K562 (cell line): ENCODE measurements around the gene HFE. TPM values are rescaled to one million over a fixed set of nuclear protein-coding genes. Genes with fewer than 3 reads are reported as not detected.

Experiments used
- ATF2 ChIP-seq: sonication (generic); formaldehyde crosslinking; IDR thresholded peaks from 2 replicates; pipeline ENCODE4 v1.8.1; 2022; ENCODE audit warnings: missing genetic modification reagents
- CBFA2T2 ChIP-seq: fragments of 450-650 bp; conservative IDR thresholded peaks from 2 replicates; pipeline ENCODE4 v1.6.1; 2017; ENCODE audit warnings: mild to moderate bottlenecking
- CCNT2 ChIP-seq: IDR thresholded peaks from 2 replicates; pipeline ENCODE4 v1.6.1; 2011; ENCODE audit warnings: borderline replicate concordance, low read depth, mild to moderate bottlenecking, moderate library complexity, mixed read lengths, low read length; ENCODE audit not compliant: insufficient read length; ENCODE audit errors: extremely low read depth
- ID3 ChIP-seq, 2 experiments: fragments of 250-450 bp in 1 of 2; fragments of 450-650 bp in 1 of 2; sonication (Bioruptor Pico) in 1 of 2; IDR thresholded peaks; 2 replicates each; pipeline versions ENCODE4 v1.6.1 to v1.8.0; 2016 to 2021; ENCODE audit warnings: mild to moderate bottlenecking in 2 of 2, moderate library complexity in 2 of 2, missing compliant biosample characterization in 1 of 2, missing genetic modification characterization in 1 of 2
- KDM5B ChIP-seq: fragments of 200-600 bp; sonication (generic); IDR thresholded peaks from 2 replicates; pipeline ENCODE4 v1.6.1; 2012; ENCODE audit warnings: low read depth, mild to moderate bottlenecking, moderate library complexity, low read length, control low read depth, inconsistent platforms; ENCODE audit not compliant: insufficient replicate concordance
- MBD2 ChIP-seq: sonication (generic); IDR thresholded peaks from 2 replicates; pipeline ENCODE4 v1.6.1; 2016; ENCODE audit warnings: low read depth, borderline replicate concordance
- NCOA4 ChIP-seq: fragments of 450-650 bp; IDR thresholded peaks from 2 replicates; pipeline ENCODE4 v1.6.1; 2018; ENCODE audit warnings: mild to moderate bottlenecking; ENCODE audit not compliant: partially characterized antibody
- NEUROD1 ChIP-seq: fragments of 150-350 bp; IDR thresholded peaks from 2 replicates; pipeline ENCODE4 v1.6.1; 2014; ENCODE audit warnings: borderline replicate concordance, low read length, low read depth; ENCODE audit not compliant: partially characterized antibody
- PTRF ChIP-seq: fragments of 450-650 bp; IDR thresholded peaks from 2 replicates; pipeline ENCODE4 v1.6.1; 2016; ENCODE audit warnings: mild to moderate bottlenecking, missing genetic modification characterization, missing compliant biosample characterization
- PTTG1 ChIP-seq: fragments of 450-650 bp; IDR thresholded peaks from 2 replicates; pipeline ENCODE4 v1.6.1; 2016; ENCODE audit warnings: low read depth, mild to moderate bottlenecking, missing genetic modification characterization, missing compliant biosample characterization
- RERE ChIP-seq: sonication (generic); formaldehyde crosslinking; IDR thresholded peaks from 2 replicates; pipeline ENCODE4 v1.8.0; 2023; ENCODE audit warnings: missing genetic modification reagents, mild to moderate bottlenecking, borderline replicate concordance
- RFX7 ChIP-seq: fragments of 250-450 bp; sonication (Bioruptor Pico); IDR thresholded peaks from 2 replicates; pipeline ENCODE4 v1.5.1; 2021; ENCODE audit warnings: mild to moderate bottlenecking
- TBP ChIP-seq: optimal IDR thresholded peaks from 2 replicates; pipeline ENCODE3; 2011; ENCODE audit warnings: low read depth, low read length, improper control_type of control experiment
- TCF7L2 ChIP-seq: fragments of 150-350 bp; IDR thresholded peaks from 2 replicates; pipeline ENCODE4 v1.6.1; 2016; ENCODE audit warnings: low read depth, mild to moderate bottlenecking, low read length, moderate library complexity
- XRCC5 ChIP-seq: fragments of 200-400 bp; formaldehyde crosslinking; IDR thresholded peaks from 2 replicates; pipeline ENCODE4 v1.6.1; 2017; ENCODE audit warnings: low read depth, mild to moderate bottlenecking, low read length
- ZFP91 ChIP-seq: sonication (generic); formaldehyde crosslinking; IDR thresholded peaks from 2 replicates; pipeline ENCODE4 v1.8.0; 2022; ENCODE audit warnings: mild to moderate bottlenecking, missing genetic modification reagents
- ZNF316 ChIP-seq: fragments of 450-650 bp; IDR thresholded peaks from 2 replicates; pipeline ENCODE4 v1.6.1; 2016
- ZNF57 ChIP-seq: fragments of 450-650 bp; formaldehyde crosslinking; IDR thresholded peaks from 2 replicates; pipeline ENCODE4 v1.4.0; 2020; ENCODE audit warnings: mild to moderate bottlenecking, moderate library complexity
- polyA plus RNA-seq, 8 experiments: library from polyadenylated mRNA; depleted of rRNA in 4 of 8; stranded (reverse) in 5 of 8; unstranded in 3 of 8; fragments of >200 nt; fragmentation: Nextera tagmentation in 2 of 8; fragmentation: Illumina TruSeq in 1 of 8; extraction: Ambion mirVana in 2 of 8; extraction: Trizol in 1 of 8; gene quantifications; 2 replicates each; pipeline versions ENCODE4 v1.2.1 to v1.2.3, GENCODE V29; 2011 to 2014; ENCODE audit warnings: inconsistent platforms in 1 of 8, missing spikeins in 1 of 8
- total RNA-seq, 7 experiments: library from RNA; depleted of rRNA in 6 of 7; stranded (reverse); fragments of >200 nt in 6 of 7; fragmentation: Illumina TruSeq in 2 of 7; extraction: Trizol in 2 of 7; gene quantifications; 2 replicates each; pipeline versions ENCODE4 v1.2.1 to v1.2.3, GENCODE V29; 2011 to 2021; ENCODE audit warnings: low replicate concordance in 1 of 7

The HFE gene
- total and polyA plus RNA-seq, 9 of the 15 experiments (the other 6 are each of a cell fraction or from before 2014, with no cell fraction given) = 0.14 to 1.2 (median 0.76) TPM

GRCh38 chr6:26103770-26104456 is 16.7 kb downstream of the HFE start (continued):
- TF ChIP-seq RERE (CRISPR knock-in tag) = no peak
- TF ChIP-seq KDM5B = peak; percentile 99
- peak; percentile 99 for TF ChIP-seq MBD2
- TF ChIP-seq CCNT2 = peak; percentile 78
- no peak for TF ChIP-seq NCOA4
- TF ChIP-seq PTRF = no peak
- TF ChIP-seq ATF2 (CRISPR knock-in tag) = no peak
- TF ChIP-seq ZFP91 (CRISPR knock-in tag) = no peak
- TF ChIP-seq RFX7 = peak; percentile 68; the same call in 1 of the 2 replicates
- 0 out of 2 replicates have a peak, but pooled peaks have one; percentile 15 for TF ChIP-seq ZNF316
- TF ChIP-seq CBFA2T2 = no peak
- TF ChIP-seq TBP = no peak
- TF ChIP-seq PTTG1 = 0 out of 2 replicates have a peak, but pooled peaks have one; percentile 13
- TF ChIP-seq XRCC5 = peak; percentile 71; the same call in 1 of the 2 replicates
- TF ChIP-seq NEUROD1 = peak; percentile 96
- TF ChIP-seq ZNF57 = peak; percentile 81
- peak; percentile 41; the same call in 1 of the 2 replicates for TF ChIP-seq TCF7L2
- no peak for TF ChIP-seq ID3 (CRISPR knock-in tag; IDR thresholded peaks at IDR 0.05)
- TF ChIP-seq ID3 (tag; IDR thresholded peaks at IDR 0.05) = peak; percentile 84; the same call in 1 of the 2 replicates
